ENCODE data around the gene TMEM108.

TMEM108 gene

GRCh38 chr3:133292296-133292695, 254.1 kb downstream of the TMEM108 start:
- Histone ChIP-seq H4K20me1 (ENCODE audit: control insufficient read depth, insufficient read depth, low read depth, low read length) (no peaks in the 10 kb centered on the region), H3K4me1 (ENCODE audit: control insufficient read depth, low read length) (no peaks in the 10 kb centered on the region)

GRCh38 chr3:133293397-133294110, 255.4 kb downstream of the TMEM108 start:
- H3K27ac ChIP-seq (ENCODE audit: low read depth, low read length) = no peak overlapping the region

More at GRCh38 chr3:133292296-133292695, 254.1 kb downstream of the TMEM108 start:
- Histone ChIP-seq H3K9me3 (ENCODE audit: control insufficient read depth, insufficient read depth, low read length) (no peaks in the 10 kb centered on the region), H3K27me3 (ENCODE audit: control insufficient read depth, low read length) (no peaks in the 10 kb centered on the region), H3K27ac (ENCODE audit: low read depth, low read length) (no peak overlapping the region), H3F3A (ENCODE audit: control insufficient read depth, insufficient read depth) (no peaks in the 10 kb centered on the region), H3K4me3 (ENCODE audit: low read length) (no peak overlapping the region), H3K79me2 (ENCODE audit: control insufficient read depth, low read length) (no peaks in the 10 kb centered on the region), H3K4me2 (ENCODE audit: low read length) (no peak overlapping the region), H3K36me3 (ENCODE audit: control insufficient read depth, low read length) (no peaks in the 10 kb centered on the region), H3K9me2 (replicated peaks; ENCODE audit: control insufficient read depth, low read length) (no peaks in the 10 kb centered on the region; the same call in 1 of the 2 replicates)
- TF ChIP-seq CTCF (IDR thresholded peaks at IDR 0.05; ENCODE audit: low read depth, low read length, poor library complexity, severe bottlenecking) (no peak), EZH2phosphoT487 (IDR thresholded peaks at IDR 0.05; ENCODE audit: borderline replicate concordance, low read length) (no peak)

GRCh38 chr3:133294253-133294652, 256.1 kb downstream of the TMEM108 start:
- Histone ChIP-seq H4K20me1 (ENCODE audit: control insufficient read depth, insufficient read depth, low read depth, low read length) (no peaks in the 10 kb centered on the region), H3F3A (ENCODE audit: control insufficient read depth, insufficient read depth) (no peaks in the 10 kb centered on the region), H3K36me3 (ENCODE audit: control insufficient read depth, low read length) (no peaks in the 10 kb centered on the region), H3K27me3 (ENCODE audit: control insufficient read depth, low read length) (no peaks in the 10 kb centered on the region), H3K9me2 (replicated peaks; ENCODE audit: control insufficient read depth, low read length) (no peaks in the 10 kb centered on the region; the same call in 1 of the 2 replicates), H3K4me1 (ENCODE audit: control insufficient read depth, low read length) (no peaks in the 10 kb centered on the region), H3K4me3 (ENCODE audit: low read length) (no peak overlapping the region), H3K27ac (ENCODE audit: low read depth, low read length) (no peak overlapping the region), H3K79me2 (ENCODE audit: control insufficient read depth, low read length) (no peaks in the 10 kb centered on the region), H3K9me3 (ENCODE audit: control insufficient read depth, insufficient read depth, low read length) (no peaks in the 10 kb centered on the region), H3K4me2 (ENCODE audit: low read length) (no peak overlapping the region)
- TF ChIP-seq CTCF (IDR thresholded peaks at IDR 0.05; ENCODE audit: low read depth, low read length, poor library complexity, severe bottlenecking) = no peak
- TF ChIP-seq EZH2phosphoT487 (IDR thresholded peaks at IDR 0.05; ENCODE audit: borderline replicate concordance, low read length) = no peak

More at GRCh38 chr3:133293397-133294110, 255.4 kb downstream of the TMEM108 start:
- Histone ChIP-seq H3K4me1 (ENCODE audit: control insufficient read depth, low read length) (no peaks in the 10 kb centered on the region), H3K79me2 (ENCODE audit: control insufficient read depth, low read length) (no peaks in the 10 kb centered on the region), H3K9me3 (ENCODE audit: control insufficient read depth, insufficient read depth, low read length) (no peaks in the 10 kb centered on the region), H3K4me3 (ENCODE audit: low read length) (no peak overlapping the region), H3K4me2 (ENCODE audit: low read length) (no peak overlapping the region), H3K36me3 (ENCODE audit: control insufficient read depth, low read length) (no peaks in the 10 kb centered on the region), H3K9me2 (replicated peaks; ENCODE audit: control insufficient read depth, low read length) (no peaks in the 10 kb centered on the region; the same call in 1 of the 2 replicates), H3F3A (ENCODE audit: control insufficient read depth, insufficient read depth) (no peaks in the 10 kb centered on the region), H3K27me3 (ENCODE audit: control insufficient read depth, low read length) (no peaks in the 10 kb centered on the region), H4K20me1 (ENCODE audit: control insufficient read depth, insufficient read depth, low read depth, low read length) (no peaks in the 10 kb centered on the region)
- TF ChIP-seq EZH2phosphoT487 (IDR thresholded peaks at IDR 0.05; ENCODE audit: borderline replicate concordance, low read length) (no peak), CTCF (IDR thresholded peaks at IDR 0.05; ENCODE audit: low read depth, low read length, poor library complexity, severe bottlenecking) (no peak)
